ENCODE results near the gene RAB9A. TPM values are rescaled to one million over a fixed set of nuclear protein-coding genes. Genes with fewer than 3 reads are reported as not detected.
A peak's percentile ranks its signal among the peaks of the same experiment; 100 is the strongest.

RAB9A gene
- total RNA-seq, 1 experiment from 2014 or later: 41.4 TPM

DNA sequence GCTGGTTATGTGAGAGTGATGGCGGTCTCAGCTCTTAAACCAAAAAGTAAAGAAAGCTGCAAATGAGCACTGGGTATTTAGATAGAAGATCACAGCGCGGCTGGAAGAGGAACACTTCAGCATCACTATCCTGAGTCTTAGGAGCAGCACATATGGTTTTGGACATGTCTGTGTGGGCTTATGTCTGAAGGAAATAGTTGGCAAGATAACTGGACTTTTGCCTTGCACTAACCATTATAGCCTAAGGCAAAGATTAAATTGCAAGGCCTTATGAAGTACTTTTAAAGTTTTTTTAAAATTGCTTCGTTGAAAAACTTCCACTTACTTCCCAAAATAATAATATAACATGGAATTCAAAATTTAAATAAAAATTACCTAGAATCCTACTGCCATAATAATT, 4.6 kb upstream of the RAB9A start:
- H3K4me1 Mint-ChIP-seq (ENCODE audit: low read depth, unreplicated experiment): peaks cover 27% of the 10 kb centered on the region
- BruUV-seq (replicated peaks): no TSS peak
- CTCF ChIA-PET: interaction anchor here (1.3 kb wide), 1 partner anchor 15 kb away, joined by 3 read pairs; no protein-coding TSS in a partner anchor

GRCh38 chrX:13685126-13685763, 3.7 kb upstream of the RAB9A start:
- TF ChIP-seq, protein P1, sequence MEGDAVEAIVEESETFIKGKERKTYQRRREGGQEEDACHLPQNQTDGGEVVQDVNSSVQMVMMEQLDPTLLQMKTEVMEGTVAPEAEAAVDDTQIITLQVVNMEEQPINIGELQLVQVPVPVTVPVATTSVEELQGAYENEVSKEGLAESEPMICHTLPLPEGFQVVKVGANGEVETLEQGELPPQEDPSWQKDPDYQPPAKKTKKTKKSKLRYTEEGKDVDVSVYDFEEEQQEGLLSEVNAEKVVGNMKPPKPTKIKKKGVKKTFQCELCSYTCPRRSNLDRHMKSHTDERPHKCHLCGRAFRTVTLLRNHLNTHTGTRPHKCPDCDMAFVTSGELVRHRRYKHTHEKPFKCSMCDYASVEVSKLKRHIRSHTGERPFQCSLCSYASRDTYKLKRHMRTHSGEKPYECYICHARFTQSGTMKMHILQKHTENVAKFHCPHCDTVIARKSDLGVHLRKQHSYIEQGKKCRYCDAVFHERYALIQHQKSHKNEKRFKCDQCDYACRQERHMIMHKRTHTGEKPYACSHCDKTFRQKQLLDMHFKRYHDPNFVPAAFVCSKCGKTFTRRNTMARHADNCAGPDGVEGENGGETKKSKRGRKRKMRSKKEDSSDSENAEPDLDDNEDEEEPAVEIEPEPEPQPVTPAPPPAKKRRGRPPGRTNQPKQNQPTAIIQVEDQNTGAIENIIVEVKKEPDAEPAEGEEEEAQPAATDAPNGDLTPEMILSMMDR (IDR thresholded peaks at IDR 0.05; ENCODE audit: unreplicated experiment): no peak
- Mint-ChIP-seq H3K27me3 (ENCODE audit: unreplicated experiment) (no peaks in the 10 kb centered on the region), H3K9me3 (ENCODE audit: low read depth, unreplicated experiment) (no peaks in the 10 kb centered on the region), H3K4me3 (ENCODE audit: low read depth, unreplicated experiment) (no peak overlapping the region), H3K4me1 (ENCODE audit: low read depth, unreplicated experiment) (peaks cover 27% of the 10 kb centered on the region), H3K27ac (ENCODE audit: unreplicated experiment) (peak overlapping the region; percentile 18), H3K36me3 (ENCODE audit: insufficient read depth, unreplicated experiment) (peaks cover 21% of the 10 kb centered on the region)
- no peak for DNase-seq
- intact Hi-C loops (cut with micrococcal nuclease; ENCODE audit: unreplicated experiment): no loop called here
- CTCF ChIA-PET: interaction anchor here (1.3 kb wide), 1 partner anchor 16 kb away, joined by 3 read pairs; no protein-coding TSS in a partner anchor
- BruUV-seq (replicated peaks): no TSS peak

More for the DNA sequence above, 4.6 kb upstream of the RAB9A start:
- Mint-ChIP-seq H3K27me3 (ENCODE audit: unreplicated experiment) (no peaks in the 10 kb centered on the region), H3K4me3 (ENCODE audit: low read depth, unreplicated experiment) (no peak overlapping the region), H3K36me3 (ENCODE audit: insufficient read depth, unreplicated experiment) (peaks cover 13% of the 10 kb centered on the region), H3K9me3 (ENCODE audit: low read depth, unreplicated experiment) (no peaks in the 10 kb centered on the region), H3K27ac (ENCODE audit: unreplicated experiment) (no peak overlapping the region)
- intact Hi-C loops (cut with micrococcal nuclease; ENCODE audit: unreplicated experiment): no loop called here
- TF ChIP-seq, protein P1 (IDR thresholded peaks at IDR 0.05; ENCODE audit: unreplicated experiment): no peak
- DNase-seq: no peak

DNA sequence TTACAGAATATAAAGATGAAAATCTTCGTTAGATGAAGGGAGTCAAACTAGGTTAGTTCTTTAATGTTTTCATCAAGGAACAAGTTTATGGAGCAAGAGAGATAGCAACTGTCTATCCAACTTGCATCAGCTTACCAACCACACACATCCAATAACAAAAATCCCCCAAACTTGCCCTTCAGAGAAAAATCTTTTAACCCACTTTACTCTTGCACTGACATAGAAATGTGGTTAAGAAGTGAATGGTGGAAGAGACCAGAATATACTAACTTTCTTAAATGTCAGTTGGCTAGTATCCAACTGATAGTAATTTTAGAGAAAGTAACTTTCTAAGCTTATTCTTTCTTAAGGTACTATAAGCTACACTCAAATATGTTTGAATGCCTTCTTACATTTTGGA, 1.7 kb upstream of the RAB9A start:
- intact Hi-C loops (cut with micrococcal nuclease; ENCODE audit: unreplicated experiment): no loop called here
- TF ChIP-seq, protein P1 (IDR thresholded peaks at IDR 0.05; ENCODE audit: unreplicated experiment): no peak
- H3K9me3 Mint-ChIP-seq (ENCODE audit: low read depth, unreplicated experiment): no peaks in the 10 kb centered on the region
- H3K27me3 Mint-ChIP-seq (ENCODE audit: unreplicated experiment): no peaks in the 10 kb centered on the region
- peaks cover 40% of the 10 kb centered on the region for H3K36me3 Mint-ChIP-seq (ENCODE audit: insufficient read depth, unreplicated experiment)
- DNase-seq: no peak
- H3K27ac Mint-ChIP-seq (ENCODE audit: unreplicated experiment): no peak overlapping the region
- CTCF ChIA-PET: no interaction called here
- no TSS peak for BruUV-seq (replicated peaks)
- H3K4me1 Mint-ChIP-seq (ENCODE audit: low read depth, unreplicated experiment): peaks cover 32% of the 10 kb centered on the region
- no peak overlapping the region for H3K4me3 Mint-ChIP-seq (ENCODE audit: low read depth, unreplicated experiment)

- peaks cover 53% of the 10 kb centered on the region for H3K36me3 Mint-ChIP-seq (ENCODE audit: insufficient read depth, unreplicated experiment)
- peak overlapping the region; percentile 95 for H3K27ac Mint-ChIP-seq (ENCODE audit: unreplicated experiment)
- no TSS peak for BruUV-seq (replicated peaks)
- intact Hi-C loops (cut with micrococcal nuclease; ENCODE audit: unreplicated experiment): no loop called here
- no peak for DNase-seq
- CTCF ChIA-PET: interaction anchor here (1.2 kb wide), 1 partner anchor 19 kb away, joined by 5 read pairs; no protein-coding TSS in a partner anchor
- H3K9me3 Mint-ChIP-seq (ENCODE audit: low read depth, unreplicated experiment): no peaks in the 10 kb centered on the region
- peak overlapping the region; percentile 86 for H3K4me3 Mint-ChIP-seq (ENCODE audit: low read depth, unreplicated experiment)
- no peaks in the 10 kb centered on the region for H3K27me3 Mint-ChIP-seq (ENCODE audit: unreplicated experiment)
- TF ChIP-seq, protein P1 (IDR thresholded peaks at IDR 0.05; ENCODE audit: unreplicated experiment): no peak
- H3K4me1 Mint-ChIP-seq (ENCODE audit: low read depth, unreplicated experiment): peaks cover 44% of the 10 kb centered on the region
Measured at GRCh38 chrX:13688384-13688957, 457 bp upstream of the RAB9A start.

Data from Calu3 (cell line).